Colonic mucosa (tissue), 4 donors: ENCODE measurements around the gene GSE1. TPM values are rescaled to one million over a fixed set of nuclear protein-coding genes. Genes with fewer than 3 reads are reported as not detected.

Experiments
- DNase-seq: peaks from one replicate; pipeline ENCODE4 v3.0.0-alpha.2; 2020
- H3K27ac ChIP-seq: fragments of 200-600 bp; one replicate; pipeline ENCODE4 v1.8.0; 2021
- H3K27me3 ChIP-seq: fragments of 200-600 bp; one replicate; pipeline ENCODE4 v1.8.0; 2021
- H3K36me3 ChIP-seq: fragments of 200-600 bp; one replicate; pipeline ENCODE4 v1.8.0; 2021
- H3K4me1 ChIP-seq: fragments of 200-600 bp; one replicate; pipeline ENCODE4 v1.8.0; 2021; ENCODE audit warnings: mild to moderate bottlenecking
- H3K4me3 ChIP-seq: fragments of 200-600 bp; one replicate; pipeline ENCODE4 v1.8.0; 2021
- H3K9ac ChIP-seq, 2 donors: one replicate each; pipeline ENCODE4 v1.7.0; 2013; ENCODE audit warnings: control low read depth in 2 of 2, low read depth in 2 of 2, low read length in 2 of 2
- H3K9me3 ChIP-seq: fragments of 200-600 bp; one replicate; pipeline ENCODE4 v1.8.0; 2021
- intact Hi-C: fragments of 100-400 bp; cut with DNase I; formaldehyde crosslinking; loops from one replicate; pipeline ENCODE4 v1.14.1; 2022
- total RNA-seq, 2 donors: library from RNA; stranded (reverse); fragmentation: NEBNext Ultra II Directional in 1 of 2; extraction: Animal tissue kit (Norgen Biotek cat#: 25700) in 1 of 2; gene quantifications; one replicate each; pipeline ENCODE4 v1.2.1, GENCODE V29; 2021
- TF ChIP-seq, protein P1 (sequence below): fragments of 200-600 bp; IDR thresholded peaks from one replicate; pipeline ENCODE4 v1.8.0; 2022; ENCODE audit warnings: antibody characterized with exemption, mild to moderate bottlenecking
- donor health status: healthy.
- donor health status: DM: no; HTN: no; CAD: no.
- donor health status: DM: no; HTN: no; CAD: no.

Gene GSE1
- total RNA-seq, 2 donors from 2014 or later, result 79.2 to 103 TPM

GRCh38 chr16:85706449-85707034 is 93.4 kb downstream of the GSE1 start:
- intact Hi-C loops, result no loop called here
- no peak for DNase-seq
- H3K27me3 ChIP-seq, result no peaks in the 10 kb centered on the region

DNA sequence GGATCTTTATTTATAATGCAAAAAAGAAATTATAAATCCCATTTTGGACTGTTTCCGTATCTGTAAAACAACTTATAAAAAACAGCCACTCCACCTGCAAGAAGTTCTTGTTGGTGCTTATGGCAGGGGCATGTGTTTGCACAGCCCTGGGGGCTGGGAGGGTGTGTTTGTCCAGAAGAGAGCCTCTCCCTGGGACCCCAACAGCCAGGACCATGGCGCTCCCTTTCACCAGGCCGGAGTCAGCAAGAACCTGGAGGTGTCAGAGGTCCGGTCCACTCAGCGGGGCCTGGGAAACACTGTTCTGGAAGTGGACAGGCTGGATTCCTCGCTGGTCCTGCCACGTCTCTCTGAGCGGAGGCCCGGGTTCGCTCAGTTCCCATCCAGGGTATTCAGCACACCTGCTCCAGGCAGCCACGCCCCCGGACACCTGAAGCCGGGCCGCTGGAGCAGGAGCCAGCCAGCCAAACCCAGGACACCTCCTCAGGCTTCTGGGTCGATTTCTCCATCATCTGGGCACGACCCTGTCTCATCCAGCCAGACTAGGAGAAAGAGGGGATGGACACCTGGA is 94.5 kb downstream of the GSE1 start:
- intact Hi-C loops, result no loop called here
- no peaks in the 10 kb centered on the region for H3K27me3 ChIP-seq

More at GRCh38 chr16:85706449-85707034, 93.4 kb downstream of the GSE1 start:
- TF ChIP-seq, protein P1, sequence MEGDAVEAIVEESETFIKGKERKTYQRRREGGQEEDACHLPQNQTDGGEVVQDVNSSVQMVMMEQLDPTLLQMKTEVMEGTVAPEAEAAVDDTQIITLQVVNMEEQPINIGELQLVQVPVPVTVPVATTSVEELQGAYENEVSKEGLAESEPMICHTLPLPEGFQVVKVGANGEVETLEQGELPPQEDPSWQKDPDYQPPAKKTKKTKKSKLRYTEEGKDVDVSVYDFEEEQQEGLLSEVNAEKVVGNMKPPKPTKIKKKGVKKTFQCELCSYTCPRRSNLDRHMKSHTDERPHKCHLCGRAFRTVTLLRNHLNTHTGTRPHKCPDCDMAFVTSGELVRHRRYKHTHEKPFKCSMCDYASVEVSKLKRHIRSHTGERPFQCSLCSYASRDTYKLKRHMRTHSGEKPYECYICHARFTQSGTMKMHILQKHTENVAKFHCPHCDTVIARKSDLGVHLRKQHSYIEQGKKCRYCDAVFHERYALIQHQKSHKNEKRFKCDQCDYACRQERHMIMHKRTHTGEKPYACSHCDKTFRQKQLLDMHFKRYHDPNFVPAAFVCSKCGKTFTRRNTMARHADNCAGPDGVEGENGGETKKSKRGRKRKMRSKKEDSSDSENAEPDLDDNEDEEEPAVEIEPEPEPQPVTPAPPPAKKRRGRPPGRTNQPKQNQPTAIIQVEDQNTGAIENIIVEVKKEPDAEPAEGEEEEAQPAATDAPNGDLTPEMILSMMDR, result no peak
- Histone ChIP-seq H3K9me3 (no peaks in the 10 kb centered on the region), H3K27ac (no peak overlapping the region), H3K9ac (no peak overlapping the region), H3K36me3 (no peaks in the 10 kb centered on the region), H3K4me3 (no peak overlapping the region), H3K4me1 (no peaks in the 10 kb centered on the region)

GRCh38 chr16:85708338-85708737 is 95.2 kb downstream of the GSE1 start:
- H3K36me3 ChIP-seq, result no peaks in the 10 kb centered on the region
- H3K9me3 ChIP-seq, result no peaks in the 10 kb centered on the region
- intact Hi-C loops, result no loop called here
- no peak overlapping the region for H3K9ac ChIP-seq
- no peak overlapping the region for H3K27ac ChIP-seq
- no peaks in the 10 kb centered on the region for H3K4me1 ChIP-seq
- no peak overlapping the region for H3K4me3 ChIP-seq
- DNase-seq, result no peak
- TF ChIP-seq, protein P1, result no peak
- no peaks in the 10 kb centered on the region for H3K27me3 ChIP-seq

More for the DNA sequence above, 94.5 kb downstream of the GSE1 start:
- DNase-seq, result no peak
- Histone ChIP-seq H3K36me3 (no peaks in the 10 kb centered on the region), H3K9ac (no peak overlapping the region), H3K9me3 (no peaks in the 10 kb centered on the region), H3K27ac (no peak overlapping the region), H3K4me3 (no peak overlapping the region), H3K4me1 (no peaks in the 10 kb centered on the region)
- TF ChIP-seq, protein P1, result no peak

DNA sequence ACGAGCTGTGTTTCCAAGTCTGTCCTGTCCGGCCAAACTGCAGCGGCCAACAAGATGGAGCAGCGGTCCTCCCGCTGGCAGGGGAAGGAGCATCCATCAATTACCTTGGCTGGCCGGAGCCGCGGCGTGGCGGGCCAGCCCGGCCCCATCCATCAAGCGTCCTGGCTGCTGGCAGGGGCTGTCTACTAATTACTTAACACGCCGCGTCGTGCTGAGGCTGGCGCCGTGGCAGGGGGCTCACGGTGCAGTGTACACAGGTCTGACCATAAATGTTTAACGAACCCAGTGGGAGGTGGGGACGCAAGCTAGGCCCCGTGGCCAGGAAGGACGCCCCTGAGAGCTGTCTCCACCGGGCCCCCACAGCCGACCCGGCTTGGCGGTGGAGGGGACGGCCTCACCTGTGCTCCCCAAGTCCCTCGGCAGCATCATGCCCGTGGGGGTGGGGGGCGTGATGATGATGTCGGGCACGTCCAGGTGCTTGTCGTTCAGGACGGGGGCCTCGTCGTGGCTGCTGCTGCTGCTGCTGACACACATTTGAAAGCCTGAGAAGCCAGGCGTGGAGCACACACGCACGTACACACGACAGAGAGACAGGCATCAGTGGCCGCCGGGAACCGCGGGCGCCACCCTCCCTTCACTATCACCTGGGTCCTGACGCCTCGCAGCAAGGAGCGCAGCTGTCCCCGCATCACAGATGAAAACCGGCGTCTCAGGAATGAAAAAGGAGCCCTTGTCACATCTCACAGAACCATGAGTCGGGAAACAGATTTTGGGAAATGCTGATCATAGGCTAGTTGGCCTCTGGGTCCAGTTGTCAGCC is 96.9 kb downstream of the GSE1 start:
- Histone ChIP-seq H3K4me3 (no peak overlapping the region), H3K9me3 (no peaks in the 10 kb centered on the region), H3K27ac (no peak overlapping the region), H3K27me3 (no peaks in the 10 kb centered on the region), H3K4me1 (no peaks in the 10 kb centered on the region), H3K36me3 (no peaks in the 10 kb centered on the region), H3K9ac (no peak overlapping the region)
- no peak for DNase-seq
- intact Hi-C loops, result no loop called here
- TF ChIP-seq, protein P1, result no peak

DNA sequence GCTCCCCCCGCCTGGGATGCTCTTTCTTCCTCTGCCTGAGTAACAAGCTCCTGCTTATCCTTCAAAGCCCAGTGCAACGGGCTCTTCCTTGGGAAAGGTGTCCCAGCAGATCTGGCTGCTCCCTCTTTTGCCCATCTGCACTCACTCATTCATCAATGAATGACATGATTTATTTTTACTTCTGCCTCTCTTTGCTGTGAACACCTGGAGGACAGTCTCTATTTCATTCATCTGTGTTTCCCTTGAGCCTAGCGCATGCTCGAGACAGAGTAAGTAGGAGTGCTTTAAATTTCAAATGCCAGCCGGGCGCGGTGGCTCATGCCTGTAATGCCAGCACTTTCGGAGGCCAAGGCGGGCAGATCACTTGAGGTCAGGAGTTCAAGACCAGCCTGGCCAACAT is 97.6 kb downstream of the GSE1 start:
- H3K27me3 ChIP-seq, result no peaks in the 10 kb centered on the region
- H3K27ac ChIP-seq, result no peak overlapping the region
- H3K4me1 ChIP-seq, result no peaks in the 10 kb centered on the region
- no peaks in the 10 kb centered on the region for H3K9me3 ChIP-seq
- DNase-seq, result no peak
- intact Hi-C loops, result no loop called here
- no peaks in the 10 kb centered on the region for H3K36me3 ChIP-seq
- no peak overlapping the region for H3K9ac ChIP-seq
- H3K4me3 ChIP-seq, result no peak overlapping the region
- TF ChIP-seq, protein P1, result no peak
